ENCODE data around the gene CLDN22.
"Not testable (repeated sequence)": the region's sequence is repeated elsewhere in the genome, so short reads cannot be mapped to it uniquely, and the experiment has no call there.

CLDN22 gene

DNA sequence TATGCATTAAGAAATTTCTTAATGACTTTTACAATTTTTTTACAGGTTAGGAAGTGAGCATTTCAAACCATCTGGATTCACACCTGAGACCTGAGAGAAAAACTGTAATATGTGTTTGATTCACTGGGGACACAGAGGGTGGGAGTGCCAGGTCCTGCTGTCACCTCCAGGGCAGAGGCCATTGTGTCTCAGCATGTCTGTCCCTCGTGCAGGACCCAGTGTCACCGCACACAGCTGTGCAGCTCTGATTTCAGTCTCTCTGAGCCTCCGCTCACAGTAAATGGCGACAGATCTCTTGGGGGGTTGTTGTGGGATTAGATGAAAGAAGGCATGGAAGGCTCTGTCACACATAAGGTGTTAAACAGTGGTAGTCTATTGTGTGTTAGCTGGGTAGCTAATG, 25.2 kb upstream of the CLDN22 start:
- no peak for FAIRE-seq

DNA sequence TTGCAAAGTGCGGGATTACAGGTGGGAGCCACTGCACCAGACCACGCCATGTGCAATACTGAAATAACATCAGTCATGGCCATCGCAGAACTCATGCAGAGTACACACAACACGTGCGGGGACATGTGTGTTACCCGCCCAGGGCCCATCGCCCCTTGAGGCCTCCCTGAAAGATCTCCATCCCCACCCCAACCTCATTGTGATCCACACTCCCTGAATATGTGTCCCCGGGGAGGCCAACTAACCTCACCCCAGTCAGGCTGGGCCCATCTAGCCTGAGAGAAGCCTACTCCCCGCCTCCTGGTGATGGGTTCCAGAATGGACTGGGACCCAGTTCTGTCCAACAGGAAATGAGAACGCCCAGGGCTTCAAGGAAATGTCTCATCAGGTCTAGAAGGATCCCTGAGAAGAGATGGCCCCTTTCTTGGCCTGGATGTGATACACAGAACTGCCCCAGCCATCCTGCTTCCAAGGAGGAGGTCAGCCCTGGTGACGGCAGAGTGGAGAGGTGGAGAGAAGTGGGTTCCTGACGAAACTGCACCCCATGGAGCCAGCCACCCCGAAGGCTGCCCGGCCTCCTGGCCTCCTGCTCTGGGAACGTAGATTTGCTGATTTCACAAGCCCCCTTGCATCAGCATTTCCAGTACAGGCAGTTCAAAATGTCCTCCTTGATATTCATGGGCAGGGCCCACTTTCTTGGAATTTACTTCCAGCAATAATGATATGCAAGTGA, 24.6 kb upstream of the CLDN22 start:
- FAIRE-seq = no peak

DNA sequence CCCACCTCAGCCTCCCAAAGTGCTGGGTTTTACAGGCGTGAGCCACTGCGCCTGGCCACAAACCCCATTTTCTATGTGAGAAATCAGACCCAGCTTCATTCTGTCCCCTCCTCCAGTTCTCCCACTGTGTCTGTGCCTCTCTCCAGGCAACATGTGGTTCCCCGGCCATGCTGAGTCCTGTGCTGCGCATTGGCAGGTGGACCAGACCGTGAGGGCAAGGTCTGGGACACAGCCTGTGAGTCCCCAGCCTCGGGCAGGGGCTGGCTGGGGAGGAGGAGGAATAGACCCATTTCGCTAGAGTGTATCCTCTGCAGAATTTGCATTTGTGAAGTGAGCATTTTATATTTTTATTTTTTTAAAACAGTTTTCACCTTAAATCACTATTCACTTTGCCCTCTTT, 23.7 kb upstream of the CLDN22 start:
- FAIRE-seq = no peak

DNA sequence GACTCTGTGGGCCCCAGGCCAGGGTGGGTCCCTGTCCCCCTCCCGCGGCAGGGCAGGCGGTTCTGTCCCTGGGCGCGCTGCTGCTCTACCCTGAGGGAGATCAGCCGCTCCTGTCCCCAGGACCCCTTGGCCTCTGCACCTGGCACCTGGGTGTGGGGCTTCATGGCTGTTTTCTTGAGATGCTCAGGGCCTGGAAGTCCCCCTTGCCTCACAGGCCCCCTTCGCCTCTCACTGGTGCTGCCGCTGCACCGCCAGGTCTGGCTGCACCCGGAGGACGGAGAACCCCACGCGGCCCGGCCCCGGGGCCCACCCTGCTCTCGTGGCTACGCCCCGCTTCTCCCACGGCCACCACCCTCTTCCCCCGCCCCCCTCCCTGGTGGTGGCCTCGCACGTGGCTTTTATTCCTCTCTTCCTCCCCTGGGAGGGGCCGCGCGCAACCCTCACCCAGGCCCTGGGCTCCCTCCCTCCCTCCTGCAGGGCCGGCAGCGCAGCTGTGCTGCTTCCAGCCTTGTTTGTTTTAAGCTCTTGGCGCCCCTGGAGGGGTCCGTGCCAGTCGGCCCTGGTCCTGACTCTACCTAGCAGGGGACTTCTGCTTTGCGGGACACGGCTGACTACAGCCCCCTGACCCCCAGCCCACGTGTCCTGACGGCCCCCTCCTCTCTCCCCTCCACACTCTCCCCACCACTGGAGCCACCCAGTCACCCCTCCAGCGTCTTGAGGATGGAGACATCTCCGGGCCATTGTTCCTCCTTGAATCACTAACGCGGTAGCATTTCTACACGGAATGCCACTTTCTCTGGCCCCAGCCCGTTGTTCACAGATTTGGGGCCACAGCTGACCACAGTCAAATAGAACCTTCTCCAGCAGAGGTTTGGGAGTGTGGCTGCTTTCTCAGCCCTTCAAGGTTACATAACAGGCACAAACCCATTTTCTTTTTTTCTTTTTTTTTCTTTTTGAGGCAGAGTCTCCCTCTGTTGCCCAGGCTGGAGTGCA, 22.8 kb upstream of the CLDN22 start:
- no peak for FAIRE-seq

DNA sequence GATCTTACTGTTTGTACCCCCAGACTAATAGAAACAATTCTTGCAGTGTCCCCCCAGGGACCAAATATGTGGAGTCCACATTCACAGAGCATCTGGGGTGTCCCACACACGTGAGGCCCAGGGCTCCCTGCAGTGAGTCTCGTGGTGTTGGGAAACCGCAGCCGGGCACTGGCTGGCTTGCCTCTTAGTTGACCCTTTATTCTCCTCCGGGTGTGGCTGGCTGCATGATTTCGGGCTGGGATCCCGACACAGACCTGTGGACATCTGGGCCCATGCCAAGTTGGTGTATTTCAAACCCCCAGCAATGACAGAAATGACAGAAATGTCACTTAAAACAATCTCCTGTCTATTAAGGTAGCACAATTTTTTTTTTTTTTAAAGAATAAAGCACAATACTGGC, 17.8 kb upstream of the CLDN22 start:
- no peak for FAIRE-seq

DNA sequence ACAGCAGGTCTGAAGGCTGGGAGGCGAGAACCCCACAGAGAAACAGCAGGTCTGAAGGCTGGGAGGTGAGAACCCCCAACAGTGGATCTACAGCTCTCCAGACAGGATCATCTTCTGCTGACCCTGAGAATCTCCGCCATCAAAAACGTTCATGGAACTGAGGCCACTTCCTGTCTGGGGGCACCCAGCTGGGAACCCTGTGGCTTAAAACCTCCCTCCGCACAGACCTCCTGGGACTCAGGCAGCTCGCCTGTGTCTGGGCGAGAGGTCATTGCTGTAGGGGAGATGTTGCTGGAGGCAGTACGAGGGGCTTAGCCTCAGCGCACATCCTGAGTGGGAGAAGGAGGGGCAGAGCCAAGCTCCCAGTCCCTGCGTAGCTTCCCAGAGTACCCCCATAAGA, 17.3 kb upstream of the CLDN22 start:
- FAIRE-seq = no peak

DNA sequence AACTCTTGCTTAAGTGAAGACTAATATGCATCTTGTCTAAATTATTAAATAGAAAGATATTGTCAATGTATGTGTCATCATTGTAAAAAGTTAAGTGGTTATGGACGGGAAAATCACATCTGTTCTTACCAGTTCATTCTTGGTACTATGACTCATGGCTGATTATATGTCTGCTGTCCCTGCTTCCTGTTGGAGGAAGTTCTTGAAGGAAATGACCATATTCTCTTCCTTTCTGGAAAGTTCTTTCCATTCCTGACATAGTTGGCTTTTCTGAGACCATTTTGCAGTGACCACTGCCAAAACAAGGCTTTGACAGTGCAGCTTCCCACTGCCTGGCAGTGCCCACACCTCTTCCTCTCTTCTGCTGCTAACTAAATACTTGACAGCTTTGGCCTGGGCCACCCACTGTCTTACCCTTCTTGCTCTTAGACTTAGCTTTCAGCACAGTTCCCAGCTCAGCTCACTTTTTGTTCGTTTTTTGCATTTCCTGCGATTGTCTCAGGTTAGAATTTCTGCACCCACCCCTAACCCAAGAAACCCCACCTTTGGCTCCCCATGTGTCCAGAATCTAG, 15.4 kb upstream of the CLDN22 start:
- FAIRE-seq = no peak

DNA sequence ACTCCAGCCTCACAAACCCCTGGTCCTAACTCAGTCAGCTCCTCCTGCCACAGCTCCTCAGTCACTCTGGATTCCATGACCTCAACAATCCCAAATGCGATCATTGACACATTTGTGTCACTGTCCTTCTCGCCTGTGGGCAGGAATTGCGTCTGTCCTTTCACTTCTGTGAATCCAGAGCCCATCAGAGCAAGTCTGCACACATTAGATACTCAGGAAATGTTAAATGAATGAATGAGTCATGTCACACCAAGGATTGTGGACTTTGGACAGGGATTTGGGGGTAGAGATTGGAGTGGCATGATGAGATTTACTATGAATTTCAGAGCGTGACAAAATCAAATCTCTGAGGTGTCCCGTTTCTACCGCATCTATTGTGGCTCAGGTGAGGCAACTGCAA, 13.9 kb upstream of the CLDN22 start:
- FAIRE-seq = no peak

DNA sequence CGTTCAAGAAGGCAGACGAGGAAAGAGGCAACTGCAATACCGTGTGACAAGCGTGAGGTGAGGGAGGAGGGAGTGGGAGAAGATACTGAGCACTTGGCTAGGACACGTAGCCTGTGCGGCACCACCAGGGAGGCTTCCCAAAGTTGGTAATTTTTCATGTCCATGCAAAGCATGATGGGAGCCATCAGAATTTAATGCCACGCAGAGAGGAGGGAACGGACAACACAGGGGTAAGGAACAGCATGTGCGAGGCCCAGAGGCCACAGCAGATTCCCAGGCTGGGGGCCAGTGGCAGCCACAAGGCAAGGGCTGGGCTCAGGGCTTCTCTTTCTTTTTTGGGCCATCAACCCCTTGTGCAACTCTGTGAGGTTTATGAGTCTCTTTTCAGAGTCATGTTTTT, 13.1 kb upstream of the CLDN22 start:
- no peak for FAIRE-seq

DNA sequence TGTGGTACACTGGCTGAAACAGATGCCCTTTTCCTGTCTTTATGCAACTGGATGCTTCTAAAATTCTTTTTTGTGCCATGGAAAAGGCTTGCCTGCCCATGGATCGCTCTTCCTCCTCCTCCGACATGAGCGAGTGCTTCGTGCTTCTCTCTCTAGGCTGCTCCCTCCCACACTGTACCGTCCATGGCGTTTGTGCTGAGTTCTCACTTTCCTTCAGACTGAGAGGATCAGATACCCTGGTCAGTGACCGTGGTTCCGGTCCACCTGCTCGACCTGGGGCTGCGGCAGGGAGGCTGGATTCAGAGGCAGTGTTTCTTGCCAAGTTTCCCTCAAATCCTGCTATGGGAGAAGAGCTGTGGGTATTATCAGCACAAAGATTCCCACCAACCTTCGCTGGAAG, 12.4 kb upstream of the CLDN22 start:
- no peak for FAIRE-seq

DNA sequence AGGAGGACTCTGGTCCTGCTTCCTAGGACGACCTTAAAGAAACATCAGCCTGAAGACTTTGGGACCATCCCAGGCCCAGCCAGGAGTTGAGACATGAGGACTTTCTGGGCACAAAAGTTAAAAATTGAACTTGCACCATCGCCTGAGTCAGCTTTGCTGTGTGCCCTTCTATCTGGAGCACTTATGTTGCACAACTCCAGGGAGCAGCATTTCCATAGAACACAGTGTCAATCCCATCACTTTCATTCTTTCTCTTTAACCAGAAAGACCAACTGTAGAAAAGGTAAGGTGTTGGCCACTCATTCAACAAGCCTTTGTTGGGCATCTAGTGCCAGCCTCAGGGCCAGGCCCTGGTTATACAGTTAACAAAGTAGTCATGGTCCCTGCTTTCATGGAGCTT, 10.8 kb upstream of the CLDN22 start:
- FAIRE-seq = no peak

DNA sequence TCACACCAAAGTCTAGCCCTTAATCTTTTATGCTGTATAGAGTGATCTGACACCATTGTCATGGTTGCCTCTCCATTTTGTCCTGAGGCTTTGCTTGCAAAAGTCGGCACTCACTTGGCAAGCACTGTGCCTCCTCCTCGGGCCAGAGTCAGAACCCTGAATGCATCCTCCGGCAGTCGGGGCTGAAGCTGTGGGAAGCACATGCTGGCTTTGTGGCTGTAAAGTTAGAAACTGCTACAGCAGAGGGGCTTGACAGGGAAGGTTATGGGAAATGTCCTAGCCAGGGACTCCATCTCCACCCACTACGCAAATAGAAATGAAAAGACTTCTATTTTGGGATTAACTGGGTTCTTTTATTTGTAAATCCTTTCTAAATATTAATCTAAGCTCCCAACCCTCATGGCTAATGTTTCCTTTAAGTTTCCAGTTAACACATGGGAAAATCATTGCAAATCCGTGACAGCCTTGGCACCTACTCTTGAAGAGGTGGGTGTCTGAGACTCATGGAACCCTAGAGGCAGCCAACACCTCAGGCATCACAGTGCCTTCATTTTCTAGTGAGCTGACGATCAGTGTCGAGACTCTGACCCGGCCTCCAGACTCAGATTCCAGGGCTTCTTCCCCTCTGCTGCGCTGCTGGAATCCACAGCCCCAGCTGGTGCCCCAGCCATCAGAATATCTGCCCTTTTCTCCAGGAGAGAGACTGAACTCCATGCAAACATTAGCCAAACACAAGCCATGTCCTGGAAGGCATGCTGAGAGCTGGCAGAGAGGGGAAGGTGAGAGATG, 10.1 kb upstream of the CLDN22 start:
- no peak for FAIRE-seq

DNA sequence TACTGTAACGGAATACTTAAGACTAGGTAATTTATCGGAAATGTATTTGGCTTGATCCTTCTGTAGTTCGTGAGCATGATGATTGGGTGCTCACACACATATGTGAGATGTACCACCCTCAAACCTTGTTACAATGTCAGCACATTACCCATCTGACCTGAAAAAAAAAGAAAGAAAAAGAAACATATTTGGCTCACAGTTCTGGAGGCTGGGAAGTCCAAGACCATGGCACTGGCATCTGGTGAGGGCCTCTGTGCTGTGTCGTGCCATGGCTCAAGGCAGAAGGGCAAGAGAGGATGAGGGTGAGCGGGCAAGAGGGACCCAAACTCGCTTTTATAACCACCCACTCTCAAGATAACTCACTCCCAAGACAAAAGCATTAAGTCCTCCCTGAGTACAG, 9.2 kb upstream of the CLDN22 start:
- FAIRE-seq = no peak

DNA sequence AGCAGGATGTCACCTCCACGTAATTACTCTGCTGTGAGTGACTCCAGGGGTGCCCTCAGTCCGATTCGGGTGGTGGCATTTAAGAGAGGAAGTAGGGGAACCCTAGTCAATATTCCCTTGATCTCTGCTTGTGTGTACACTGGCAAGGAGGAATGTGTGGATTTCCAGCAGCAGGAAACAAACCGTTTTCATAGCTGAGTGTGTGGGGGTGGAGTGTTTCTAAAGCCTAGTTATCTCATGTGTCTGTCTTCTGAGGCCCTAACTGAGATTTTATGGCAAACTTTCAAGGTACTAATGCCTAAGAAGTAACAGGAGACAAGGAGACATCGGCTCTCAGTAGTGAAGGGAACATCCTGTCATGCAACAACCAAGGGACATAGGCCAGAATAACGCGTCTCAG, 8.8 kb upstream of the CLDN22 start:
- FAIRE-seq = no peak

DNA sequence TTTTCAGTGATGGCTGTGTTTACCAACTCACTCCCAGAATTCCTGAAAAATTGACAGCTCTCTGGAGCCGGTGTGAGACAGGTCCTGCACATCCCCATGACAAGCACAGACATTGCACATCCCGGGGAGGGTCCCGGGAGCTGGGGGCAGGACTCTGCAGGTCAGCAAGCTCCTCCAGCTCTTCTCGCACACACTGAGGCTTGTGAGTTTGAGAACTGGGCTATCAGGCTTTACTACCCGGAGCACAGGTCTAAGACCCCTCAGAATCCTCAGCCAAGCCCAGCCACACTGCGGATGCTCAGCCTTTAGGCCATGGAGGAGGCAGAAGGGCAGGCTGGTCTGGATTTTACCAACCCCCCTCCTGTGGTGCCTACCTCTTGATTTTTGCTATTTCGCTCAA, 7.8 kb upstream of the CLDN22 start:
- no peak for FAIRE-seq

DNA sequence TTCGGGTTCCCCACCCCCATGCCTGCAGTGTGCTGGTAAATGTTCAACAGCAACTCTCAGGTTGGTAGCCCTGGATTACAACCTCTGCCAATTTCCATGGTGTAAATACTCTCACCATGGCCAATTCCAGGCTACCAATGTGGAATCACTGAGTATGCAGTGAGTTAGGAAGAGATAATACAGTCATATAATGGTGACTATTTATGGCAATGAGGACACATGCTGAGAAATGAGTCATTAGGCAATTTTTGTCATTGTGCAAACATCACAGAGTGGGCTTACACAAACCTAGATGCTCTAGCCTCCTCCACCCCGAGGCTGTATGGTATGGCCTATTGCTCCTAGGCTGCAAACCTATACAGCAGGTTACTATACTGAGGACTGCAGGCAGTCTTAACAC, 6.8 kb upstream of the CLDN22 start:
- FAIRE-seq = no peak

DNA sequence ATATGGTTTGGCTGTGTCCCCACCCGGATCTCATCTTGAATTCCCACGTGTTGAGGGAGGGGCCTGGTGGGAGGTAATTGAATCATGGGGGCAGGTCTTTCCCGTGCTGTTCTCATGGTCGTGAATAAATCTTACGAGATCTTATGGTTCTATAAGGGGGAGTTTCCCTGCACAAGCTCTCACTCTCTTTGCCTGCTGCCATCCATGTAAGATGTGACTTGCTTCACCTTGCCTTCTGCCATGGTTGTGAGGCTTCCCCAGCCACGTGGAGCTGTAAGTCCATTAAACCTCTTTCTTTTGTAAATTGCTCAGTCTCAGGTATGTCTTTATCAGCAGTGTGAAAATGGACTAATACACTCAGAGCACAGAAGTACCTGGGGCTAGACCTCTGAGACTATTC, 6.3 kb upstream of the CLDN22 start:
- not testable (repeated sequence) for FAIRE-seq

DNA sequence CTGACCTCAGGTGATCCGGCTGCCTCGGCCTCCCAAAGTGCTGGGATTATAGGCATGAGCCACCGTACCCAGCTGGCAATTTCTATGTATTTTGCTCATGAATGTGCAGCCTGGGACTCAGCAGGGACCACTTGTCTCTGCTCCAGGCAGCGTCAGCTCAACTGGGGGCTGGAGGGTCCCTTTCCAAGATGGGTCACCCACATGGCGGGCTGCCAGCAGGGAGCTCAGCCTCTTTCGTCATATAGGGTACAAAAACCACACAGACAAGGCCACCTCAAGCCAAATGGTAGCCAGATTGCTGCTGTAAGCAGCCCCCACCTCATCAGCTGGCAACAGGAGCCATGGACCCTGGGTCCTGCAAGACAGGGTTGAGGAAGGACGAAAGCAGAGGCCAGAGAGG, 4.5 kb upstream of the CLDN22 start:
- FAIRE-seq = no peak

DNA sequence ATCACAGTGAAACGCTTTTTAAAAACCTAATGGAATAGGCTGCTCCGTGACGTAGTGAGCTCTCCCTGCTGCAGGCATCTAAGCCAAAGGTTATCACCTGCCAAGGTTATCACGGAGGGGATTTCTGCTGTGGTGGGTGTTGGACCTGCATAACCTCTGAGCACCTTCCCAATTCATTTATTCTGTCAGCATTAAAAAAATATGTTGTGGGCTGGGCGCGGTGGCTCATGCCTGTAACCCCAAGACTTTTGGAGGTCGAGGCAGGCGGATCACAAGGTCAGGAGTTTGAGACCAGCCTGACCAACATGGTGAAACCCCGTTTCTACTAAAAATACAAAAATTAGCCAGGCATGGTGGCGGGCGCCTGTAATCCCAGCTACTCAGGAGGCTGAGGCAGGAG, 4.0 kb upstream of the CLDN22 start:
- FAIRE-seq = not testable (repeated sequence)

DNA sequence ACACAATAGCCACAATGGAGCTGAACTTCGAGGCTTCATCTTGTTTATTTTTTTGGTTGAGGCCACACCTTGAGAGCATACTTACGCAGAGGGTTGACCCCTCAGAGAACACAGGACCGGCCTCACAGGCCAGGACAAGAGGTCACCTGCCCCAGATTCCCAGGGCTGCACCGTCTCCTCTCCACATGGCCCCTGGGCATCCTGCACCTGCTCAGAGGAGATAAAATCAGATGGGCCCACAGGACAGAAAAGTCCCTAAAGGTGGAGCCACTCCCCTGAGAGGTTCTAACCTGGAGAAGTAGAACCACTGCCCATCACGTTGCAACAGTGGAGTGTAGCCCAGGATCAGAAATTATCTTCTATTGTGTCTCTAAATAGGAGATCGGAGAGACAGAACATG, 3.2 kb upstream of the CLDN22 start:
- no peak for FAIRE-seq

DNA sequence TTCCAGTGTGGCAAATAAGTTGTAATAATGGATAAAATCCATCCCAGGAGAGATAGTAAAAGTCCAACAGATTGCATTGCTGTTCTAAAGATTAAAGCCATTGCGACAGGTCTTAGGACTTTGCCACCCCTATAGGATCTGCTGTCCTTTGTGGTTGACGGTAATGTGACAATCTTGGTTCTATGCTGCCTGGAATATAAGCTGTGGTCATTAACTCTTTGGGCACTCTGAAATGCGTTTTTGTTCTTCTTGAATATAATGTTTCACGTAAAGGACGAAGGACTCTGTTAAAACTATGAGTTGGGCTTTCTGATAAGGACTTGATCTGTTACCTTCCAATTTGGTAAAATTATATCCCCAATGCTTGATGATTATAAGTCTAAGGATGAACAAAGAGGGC, 2.2 kb upstream of the CLDN22 start, which contains the start of gene CLDN24:
CLDN24 (minus strand) TSS at position 101 of the 400 bp plus-strand sequence; CDS start at position 101, 0 bp downstream.
- FAIRE-seq = no peak

DNA sequence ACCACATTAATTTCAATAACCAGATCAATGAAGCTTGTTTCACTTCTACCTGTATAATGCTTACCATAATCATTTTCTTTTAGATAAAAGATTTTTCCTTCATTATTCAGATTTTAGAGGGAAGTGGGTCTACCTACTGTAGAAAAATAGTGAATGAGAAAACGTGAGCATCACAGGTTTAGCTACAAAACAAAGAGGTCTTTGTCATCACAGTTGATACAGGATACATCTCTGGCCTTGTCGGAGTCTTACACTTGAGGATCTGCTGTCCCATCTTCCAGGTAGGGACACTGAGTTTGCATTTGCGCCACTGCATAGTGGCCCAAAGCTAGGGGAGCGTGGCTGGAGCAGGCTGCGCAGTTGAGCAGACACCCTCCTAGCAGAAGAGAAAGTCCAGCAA, 1.4 kb upstream of the CLDN22 start:
- no peak for FAIRE-seq

DNA sequence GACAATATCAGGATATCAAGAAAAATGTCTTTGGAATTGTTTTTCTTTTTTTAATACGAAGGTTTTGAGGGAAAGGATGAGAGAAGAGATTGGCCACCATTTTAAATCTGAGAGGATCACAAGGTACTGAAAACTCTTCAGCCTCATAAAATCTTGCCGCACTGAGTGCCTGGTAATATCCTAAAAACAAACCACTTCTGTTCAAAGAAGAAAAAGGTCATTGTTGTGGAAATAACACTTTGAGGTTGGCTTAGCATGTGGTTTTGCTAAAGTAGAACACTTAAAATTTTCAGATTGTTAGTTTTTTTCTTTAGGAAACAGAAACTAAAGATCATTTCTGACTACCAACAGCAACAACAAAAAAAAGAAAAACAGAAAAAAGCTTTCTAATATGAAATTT, 1.0 kb upstream of the CLDN22 start:
- no peak for FAIRE-seq
